ENCODE measurements around the gene ZNF335.

Gene ZNF335, protein sequence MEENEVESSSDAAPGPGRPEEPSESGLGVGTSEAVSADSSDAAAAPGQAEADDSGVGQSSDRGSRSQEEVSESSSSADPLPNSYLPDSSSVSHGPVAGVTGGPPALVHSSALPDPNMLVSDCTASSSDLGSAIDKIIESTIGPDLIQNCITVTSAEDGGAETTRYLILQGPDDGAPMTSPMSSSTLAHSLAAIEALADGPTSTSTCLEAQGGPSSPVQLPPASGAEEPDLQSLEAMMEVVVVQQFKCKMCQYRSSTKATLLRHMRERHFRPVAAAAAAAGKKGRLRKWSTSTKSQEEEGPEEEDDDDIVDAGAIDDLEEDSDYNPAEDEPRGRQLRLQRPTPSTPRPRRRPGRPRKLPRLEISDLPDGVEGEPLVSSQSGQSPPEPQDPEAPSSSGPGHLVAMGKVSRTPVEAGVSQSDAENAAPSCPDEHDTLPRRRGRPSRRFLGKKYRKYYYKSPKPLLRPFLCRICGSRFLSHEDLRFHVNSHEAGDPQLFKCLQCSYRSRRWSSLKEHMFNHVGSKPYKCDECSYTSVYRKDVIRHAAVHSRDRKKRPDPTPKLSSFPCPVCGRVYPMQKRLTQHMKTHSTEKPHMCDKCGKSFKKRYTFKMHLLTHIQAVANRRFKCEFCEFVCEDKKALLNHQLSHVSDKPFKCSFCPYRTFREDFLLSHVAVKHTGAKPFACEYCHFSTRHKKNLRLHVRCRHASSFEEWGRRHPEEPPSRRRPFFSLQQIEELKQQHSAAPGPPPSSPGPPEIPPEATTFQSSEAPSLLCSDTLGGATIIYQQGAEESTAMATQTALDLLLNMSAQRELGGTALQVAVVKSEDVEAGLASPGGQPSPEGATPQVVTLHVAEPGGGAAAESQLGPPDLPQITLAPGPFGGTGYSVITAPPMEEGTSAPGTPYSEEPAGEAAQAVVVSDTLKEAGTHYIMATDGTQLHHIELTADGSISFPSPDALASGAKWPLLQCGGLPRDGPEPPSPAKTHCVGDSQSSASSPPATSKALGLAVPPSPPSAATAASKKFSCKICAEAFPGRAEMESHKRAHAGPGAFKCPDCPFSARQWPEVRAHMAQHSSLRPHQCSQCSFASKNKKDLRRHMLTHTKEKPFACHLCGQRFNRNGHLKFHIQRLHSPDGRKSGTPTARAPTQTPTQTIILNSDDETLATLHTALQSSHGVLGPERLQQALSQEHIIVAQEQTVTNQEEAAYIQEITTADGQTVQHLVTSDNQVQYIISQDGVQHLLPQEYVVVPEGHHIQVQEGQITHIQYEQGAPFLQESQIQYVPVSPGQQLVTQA (N-terminal part only)

DNA sequence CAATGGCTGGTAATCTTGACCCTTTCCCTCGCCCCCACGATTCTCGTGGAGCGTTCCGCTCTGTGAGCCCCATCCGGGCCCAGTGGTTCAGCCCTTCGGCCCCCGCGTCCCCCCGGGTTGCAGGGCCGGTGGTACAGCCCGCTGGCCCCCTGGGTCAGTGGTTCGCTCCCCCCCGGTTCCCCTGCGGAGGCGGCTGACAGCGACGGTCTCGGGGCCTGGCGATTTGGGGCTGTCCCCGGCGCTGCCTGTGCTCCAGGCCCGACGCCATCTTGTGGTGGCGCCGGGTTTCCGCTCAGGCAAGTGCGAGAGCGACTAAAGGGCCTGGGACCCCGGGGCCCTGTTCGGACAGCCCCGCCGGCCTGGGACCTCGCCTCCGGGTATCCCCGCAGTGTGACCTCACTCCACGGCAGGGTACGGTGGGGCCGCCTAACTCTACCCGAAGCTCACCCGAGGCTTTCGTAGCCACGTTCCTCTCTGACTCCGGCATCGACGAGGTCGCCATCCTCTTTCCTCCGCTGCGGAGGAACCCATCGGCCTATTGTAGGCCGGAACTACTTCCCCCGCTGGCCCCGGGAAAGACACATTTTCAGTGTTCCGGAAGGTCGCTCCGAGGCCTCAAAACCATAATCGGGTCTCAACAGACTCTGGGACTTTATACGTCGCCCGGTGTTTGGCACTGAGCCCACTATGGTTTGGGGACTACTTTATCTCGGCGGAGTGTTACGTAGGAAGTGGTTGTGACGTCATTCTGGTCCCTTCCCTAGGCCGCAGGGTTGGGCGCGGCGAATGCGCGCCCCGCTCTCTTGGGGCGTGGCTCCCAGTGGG lies at the start of gene ZNF335:
Gene ZNF335 (minus strand): TSS at position 529 of the 825 bp plus-strand sequence. CDS start 793 bp downstream, outside the sequence.
- peak; percentile 74 to 99 (median 94) for DNase-seq

DNA sequence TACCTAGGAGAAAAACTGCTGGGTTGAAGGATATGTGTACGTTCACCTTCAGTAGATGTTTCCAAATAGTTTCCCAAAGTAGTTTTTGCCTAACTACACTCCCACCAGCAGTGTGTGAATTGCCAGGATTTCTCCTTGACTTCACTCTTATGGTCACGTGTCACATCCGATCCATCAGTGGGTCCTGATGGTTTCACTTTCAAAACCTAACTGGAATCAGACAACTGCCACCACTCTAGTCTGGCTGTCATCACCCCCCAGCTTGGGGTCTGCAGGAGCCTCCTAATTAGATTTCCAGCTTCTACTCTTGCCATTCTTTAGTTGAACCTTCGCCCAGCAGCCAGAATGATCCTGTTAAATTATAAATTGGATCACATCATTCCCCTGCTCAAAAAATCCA lies 48.6 kb upstream of the ZNF335 start:
- DNase-seq, result no peak

DNA sequence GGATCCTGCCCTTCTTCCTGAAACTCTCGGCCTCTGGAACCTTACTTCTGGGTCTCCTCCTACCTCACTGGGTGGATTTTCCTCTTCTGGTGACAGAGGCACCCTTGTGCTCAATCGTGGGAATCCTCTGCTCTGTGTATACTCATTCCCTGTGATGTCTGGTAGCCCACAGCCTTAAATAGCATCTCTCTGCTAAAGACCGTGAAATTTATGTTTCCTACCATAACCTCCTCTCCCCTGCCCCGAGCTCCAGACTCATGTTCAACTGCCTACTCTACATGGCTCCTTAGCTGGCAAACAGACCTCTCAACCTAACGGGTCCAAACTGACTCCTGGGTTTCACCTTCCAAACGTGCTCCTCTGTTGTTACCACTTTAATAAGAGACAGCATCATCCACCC lies 46.6 kb upstream of the ZNF335 start:
- DNase-seq, result no peak

DNA sequence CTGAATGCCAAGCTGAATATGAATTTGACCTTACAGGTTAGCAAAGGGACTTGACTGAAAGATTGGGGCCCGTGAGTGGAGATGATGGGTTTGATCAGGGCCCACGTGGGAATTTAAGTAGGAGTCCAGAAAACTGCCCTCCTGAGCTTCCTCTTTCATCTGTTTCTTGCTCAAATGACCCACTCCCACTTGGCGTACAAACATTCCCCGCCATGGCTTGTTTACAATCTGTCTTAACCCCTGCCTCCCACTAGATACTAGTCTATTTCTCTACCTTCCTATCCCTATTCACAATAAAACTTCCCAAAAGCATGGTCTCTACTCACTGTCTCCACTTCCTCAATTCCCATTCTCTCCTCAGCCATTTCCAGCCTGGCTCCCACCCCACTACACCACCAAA lies 46.1 kb upstream of the ZNF335 start:
- DNase-seq, result no peak

DNA sequence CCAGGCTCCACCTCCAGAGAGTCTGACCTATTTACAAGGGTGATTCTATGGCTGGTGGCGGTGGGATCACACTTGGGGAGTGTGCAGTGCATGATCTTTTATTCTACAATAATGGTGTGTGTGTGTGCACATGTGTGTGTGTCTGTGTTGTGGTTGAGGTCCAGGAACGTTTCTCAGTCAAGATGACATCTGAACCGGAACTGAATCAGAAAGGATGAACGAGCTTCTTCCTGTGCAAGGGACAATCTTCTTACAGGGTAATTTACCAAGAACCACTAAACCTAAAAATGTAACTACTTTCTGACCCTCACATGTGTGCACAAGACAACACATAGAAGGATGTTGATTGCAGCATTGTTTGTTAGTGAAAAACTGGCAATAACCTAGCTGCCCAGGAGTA lies 45.3 kb upstream of the ZNF335 start:
- no peak for DNase-seq

DNA sequence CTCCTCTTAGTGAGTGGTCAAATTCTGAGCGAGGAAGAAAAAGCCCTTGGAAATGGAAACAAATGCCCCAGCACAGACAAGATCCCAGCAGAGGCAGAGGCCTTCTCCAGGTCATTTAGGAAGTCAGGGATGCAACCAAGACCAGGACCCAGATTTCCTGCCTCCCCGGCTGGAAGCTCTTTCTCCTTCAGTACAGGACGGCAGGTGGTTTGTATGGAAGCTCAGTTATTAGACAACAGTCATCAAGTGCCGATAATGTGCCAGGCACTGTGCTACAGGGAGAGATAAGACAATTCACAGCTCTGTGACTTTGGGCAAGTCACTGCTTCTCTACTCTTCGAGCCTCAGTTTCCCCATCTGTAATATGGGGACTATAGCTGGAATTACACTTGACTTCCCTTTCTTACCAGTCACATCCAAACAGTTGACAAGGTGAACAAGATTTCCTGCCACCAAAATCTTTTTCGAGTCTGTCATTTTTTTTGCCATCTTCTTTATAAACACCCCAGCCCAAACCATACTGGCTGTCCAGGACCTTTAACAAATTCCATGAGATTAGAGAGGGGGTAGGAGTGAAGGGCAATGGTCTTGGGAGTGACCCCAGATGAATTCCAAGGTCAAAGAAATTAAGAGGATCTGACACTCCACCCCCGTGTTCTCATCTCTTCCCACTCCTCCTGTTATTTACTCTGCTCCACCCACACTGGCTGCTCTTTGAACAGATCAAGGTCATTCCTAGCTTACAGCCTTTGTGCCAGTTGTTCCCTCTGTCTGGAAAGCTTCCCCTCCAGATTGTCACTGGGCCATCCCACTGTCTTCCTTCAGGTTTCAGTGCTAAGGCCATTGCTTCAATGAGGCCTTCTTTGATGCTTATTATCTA lies 42.8 kb upstream of the ZNF335 start:
- no peak for DNase-seq

DNA sequence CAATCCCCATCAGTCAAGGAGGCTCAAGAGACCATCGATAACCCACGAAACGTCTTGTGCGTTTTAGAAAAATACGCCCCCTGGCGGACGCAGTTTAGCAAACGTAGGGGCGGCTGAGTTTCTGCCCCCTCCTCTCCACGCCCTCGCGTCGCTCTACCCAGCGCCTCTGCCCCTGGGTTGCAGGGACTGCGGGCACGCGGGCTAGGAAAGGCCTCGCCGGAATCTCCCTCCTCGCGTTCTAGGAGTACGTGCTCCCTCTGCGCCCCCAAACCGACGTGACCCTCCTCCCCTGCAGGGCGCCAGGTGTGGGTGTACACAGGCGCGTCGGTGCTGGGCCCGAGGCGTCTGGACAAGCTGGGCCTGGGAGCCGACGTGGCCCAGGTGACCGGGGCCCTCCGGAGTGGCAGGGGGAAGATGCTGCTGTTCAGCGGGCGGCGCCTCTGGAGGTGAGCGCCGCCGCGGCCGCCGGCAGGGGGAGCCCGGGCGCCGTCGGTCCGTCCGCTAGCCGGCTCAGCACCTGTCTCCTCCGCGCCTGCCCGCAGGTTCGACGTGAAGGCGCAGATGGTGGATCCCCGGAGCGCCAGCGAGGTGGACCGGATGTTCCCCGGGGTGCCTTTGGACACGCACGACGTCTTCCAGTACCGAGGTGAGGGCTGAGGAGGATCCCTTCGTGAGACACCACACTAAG lies 42.0 kb upstream of the ZNF335 start:
- peak in 8 of 51 donors; percentile 5 to 51 (median 16) for DNase-seq

DNA sequence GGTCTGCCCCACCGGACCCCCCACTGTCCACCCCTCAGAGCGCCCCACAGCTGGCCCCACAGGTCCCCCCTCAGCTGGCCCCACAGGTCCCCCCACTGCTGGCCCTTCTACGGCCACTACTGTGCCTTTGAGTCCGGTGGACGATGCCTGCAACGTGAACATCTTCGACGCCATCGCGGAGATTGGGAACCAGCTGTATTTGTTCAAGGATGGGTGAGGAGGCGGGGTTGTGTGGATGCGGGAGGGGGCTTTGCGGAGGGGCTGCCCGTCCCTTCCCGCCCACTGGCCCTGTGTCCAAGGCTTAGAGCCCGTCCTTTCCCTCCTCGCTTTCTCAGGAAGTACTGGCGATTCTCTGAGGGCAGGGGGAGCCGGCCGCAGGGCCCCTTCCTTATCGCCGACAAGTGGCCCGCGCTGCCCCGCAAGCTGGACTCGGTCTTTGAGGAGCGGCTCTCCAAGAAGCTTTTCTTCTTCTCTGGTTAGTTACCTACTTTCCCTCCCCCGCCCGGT lies 41.4 kb upstream of the ZNF335 start:
- no peak for DNase-seq

DNA sequence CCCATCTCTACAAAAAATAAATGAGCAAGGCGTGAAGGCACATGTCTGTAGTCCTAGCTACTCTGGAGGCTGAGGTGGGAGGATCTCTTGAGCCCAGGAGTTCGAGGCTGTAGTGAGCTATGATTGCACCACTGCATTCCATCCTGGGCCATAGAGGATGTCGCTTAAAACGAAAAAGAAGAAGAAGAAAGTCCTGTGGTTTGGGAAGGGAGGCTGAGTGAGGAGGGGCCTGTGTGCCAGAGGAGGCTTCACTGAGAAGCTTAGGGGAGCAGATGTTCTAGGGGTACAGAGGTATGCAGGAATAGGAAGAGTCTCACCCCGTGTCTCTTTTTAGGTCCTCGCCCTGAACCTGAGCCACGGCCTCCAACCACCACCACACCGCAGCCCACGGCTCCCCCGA lies 40.9 kb upstream of the ZNF335 start:
- DNase-seq, result no peak

DNA sequence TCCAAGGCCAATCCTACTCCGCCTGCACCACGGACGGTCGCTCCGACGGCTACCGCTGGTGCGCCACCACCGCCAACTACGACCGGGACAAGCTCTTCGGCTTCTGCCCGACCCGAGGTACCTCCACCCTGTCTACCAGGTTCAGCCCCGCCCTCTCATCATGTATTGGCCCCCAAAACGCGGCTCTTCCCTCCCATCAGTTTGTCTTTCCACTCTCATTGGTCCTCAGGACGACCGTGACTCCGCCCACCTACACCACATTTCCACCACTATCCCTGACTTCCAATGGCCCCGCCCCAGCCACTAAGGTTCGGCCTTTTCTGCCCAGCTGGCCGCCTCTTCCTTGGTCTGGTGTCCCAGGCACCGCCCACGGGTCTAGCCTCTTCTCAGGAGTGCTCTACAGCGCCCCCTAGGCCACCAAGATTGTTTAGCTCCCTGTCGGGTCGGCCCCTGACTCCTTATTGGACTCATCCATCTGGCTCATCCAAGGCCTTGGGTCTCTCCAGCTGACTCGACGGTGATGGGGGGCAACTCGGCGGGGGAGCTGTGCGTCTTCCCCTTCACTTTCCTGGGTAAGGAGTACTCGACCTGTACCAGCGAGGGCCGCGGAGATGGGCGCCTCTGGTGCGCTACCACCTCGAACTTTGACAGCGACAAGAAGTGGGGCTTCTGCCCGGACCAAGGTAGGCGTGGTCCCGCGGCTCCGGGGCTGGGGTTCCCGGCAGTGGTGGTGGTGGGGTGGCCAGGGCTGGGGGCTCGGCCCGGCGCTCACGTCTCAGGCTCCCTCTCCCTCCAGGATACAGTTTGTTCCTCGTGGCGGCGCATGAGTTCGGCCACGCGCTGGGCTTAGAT lies 39.9 kb upstream of the ZNF335 start:
- DNase-seq, result peak in 1 of 51 donors; percentile 10

DNA sequence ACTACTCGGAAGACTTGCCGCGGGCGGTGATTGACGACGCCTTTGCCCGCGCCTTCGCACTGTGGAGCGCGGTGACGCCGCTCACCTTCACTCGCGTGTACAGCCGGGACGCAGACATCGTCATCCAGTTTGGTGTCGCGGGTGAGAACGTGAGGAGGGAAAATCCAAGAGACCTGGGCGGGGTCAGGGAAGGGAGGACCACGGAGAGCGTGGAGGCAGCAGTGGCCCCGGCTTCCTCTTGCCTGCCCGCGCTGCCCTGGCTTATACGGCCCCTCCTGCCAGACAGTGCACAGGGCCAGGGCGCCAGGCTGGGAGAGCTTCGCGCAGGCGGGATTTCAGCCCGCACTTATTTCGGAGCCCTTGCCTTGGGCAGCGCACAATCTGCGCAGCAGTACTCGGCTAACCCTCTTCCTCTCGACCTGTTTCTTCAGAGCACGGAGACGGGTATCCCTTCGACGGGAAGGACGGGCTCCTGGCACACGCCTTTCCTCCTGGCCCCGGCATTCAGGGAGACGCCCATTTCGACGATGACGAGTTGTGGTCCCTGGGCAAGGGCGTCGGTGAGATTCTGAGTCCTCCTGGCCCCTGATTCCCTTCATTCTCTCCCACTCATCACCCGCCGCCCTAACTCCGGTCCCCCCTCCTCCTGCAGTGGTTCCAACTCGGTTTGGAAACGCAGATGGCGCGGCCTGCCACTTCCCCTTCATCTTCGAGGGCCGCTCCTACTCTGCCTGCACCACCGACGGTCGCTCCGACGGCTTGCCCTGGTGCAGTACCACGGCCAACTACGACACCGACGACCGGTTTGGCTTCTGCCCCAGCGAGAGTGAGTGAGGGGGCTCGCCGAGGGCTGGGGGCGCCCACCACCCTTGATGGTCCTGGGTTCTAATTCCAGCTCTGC lies 38.7 kb upstream of the ZNF335 start:
- no peak for DNase-seq

DNA sequence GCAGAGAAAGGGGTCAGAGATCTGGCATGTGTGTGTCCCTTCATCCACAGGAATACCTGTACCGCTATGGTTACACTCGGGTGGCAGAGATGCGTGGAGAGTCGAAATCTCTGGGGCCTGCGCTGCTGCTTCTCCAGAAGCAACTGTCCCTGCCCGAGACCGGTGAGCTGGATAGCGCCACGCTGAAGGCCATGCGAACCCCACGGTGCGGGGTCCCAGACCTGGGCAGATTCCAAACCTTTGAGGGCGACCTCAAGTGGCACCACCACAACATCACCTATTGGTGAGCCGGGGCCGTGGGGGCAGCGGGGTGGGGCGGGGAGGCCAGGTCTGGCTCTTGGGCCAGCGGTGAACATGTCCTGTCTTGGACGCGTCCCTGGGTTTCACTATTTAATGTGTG lies 37.8 kb upstream of the ZNF335 start:
- no peak for DNase-seq

DNA sequence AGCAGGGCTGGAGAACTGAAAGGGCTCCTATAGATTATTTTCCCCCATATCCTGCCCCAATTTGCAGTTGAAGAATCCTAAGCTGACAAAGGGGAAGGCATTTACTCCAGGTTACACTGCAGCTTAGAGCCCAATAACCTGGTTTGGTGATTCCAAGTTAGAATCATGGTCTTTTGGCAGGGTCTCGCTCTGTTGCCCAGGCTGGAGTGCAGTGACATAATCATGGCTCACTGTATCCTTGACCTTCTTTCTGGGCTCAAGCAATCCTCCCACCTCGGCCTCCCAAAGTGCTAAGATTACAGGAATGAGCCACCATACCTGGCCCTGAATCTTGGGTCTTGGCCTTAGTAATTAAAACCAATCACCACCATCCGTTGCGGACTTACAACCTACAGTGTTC lies 35.7 kb upstream of the ZNF335 start:
- DNase-seq, result no peak

DNA sequence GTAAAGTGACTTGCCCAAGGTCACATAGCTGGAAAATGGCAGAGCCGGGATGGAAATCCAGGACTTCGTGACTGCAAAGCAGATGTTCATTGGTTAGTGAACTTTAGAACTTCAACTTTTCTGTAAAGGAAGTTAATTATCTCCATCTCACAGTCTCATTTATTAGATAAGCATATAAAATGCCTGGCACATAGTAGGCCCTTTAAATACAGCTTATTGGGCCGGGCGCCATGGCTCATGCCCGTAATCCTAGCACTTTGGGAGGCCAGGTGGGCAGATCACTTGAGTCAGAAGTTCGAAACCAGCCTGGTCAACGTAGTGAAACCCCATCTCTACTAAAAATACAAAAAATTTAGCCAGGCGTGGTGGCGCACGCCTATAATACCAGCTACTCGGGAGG lies 35.0 kb upstream of the ZNF335 start:
- no peak for DNase-seq

DNA sequence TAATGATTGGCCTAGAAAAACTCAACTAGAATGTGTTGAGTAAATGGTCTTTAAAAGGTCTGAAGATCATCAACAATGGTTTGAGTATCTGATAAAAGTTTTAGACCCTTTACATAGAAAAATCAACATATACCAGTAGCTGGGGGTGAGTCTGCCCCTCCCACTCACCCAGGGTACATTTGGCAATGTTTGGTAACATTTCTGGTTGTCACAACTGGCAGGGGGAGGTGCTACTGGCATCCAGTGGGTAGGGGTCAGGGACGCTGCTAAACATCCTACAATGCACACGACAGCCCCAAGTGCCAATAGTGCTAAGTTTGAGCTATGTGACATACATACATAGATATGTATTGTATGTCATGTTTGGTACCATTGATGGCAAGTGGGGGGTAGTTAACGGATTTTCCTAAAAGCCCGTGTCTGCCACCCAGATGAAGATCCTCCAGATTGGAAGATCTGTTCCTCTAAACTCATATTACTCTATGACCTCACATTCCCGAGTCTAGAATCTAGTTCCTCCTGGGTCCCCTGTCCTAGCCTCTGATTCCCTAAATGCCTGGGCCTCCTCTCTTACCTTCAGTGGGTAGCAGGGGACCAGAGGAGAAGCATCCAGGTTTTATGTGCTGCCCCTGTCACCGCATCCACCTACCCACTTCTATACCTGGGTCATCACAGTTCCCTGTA lies 34.2 kb upstream of the ZNF335 start:
- DNase-seq, result no peak

DNA sequence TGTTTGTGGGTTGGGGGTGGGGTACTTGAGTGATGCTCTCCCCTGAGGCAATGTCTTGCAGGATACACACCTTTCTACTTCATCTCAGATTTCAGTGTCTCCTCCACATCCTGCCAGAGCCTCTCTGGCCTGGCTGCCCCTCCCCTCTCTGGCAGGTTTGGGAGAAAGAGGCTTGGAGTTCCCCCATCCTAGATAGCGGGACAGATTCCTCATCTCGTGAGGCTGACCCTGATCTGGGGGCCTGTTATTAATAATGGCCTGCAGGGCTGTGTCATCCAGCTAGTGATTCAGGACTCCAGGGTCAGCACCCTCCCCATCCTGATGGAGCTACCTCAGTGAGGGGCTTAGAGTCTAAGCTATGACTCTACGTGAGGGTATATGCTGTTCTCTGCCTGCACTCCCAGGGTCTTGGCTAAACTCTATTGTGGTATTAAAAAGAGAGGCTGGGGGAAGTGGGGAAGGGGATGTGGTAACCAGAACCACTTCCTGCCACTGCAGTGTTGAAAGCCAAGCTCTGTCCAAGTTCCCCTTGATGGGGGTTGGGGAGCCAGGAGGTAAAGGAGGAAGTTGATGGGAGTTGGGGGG lies 33.0 kb upstream of the ZNF335 start:
- DNase-seq, result peak in 14 of 51 donors; percentile 6 to 40 (median 20)

Measured in hypothalamus (tissue), 51 donors.